PC-3 (cell line): ENCODE data around the gene TMEM207. TPM values are rescaled to one million over a fixed set of nuclear protein-coding genes. Genes with fewer than 3 reads are reported as not detected.

Experiments used
- total RNA-seq: library from RNA; depleted of rRNA; stranded (reverse); fragments of >200 nt; gene quantifications from 2 replicates; pipeline ENCODE4 v1.2.3, GENCODE V29; 2014; rRNA removed

The TMEM207 gene
- total RNA-seq, 1 experiment from 2014 or later: not detected

Other genes starting within 250 kb of the TMEM207 start
- 6.8 and 9.6 TPM in 2 replicates for gene CLDN1, start 127.5 kb downstream of the TMEM207 start, total RNA-seq
- not detected in 2 replicates for gene CLDN16, start 61.7 kb downstream of the TMEM207 start, total RNA-seq
- 5.0 and 13.4 TPM in 2 replicates for gene IL1RAP, start 64.2 kb upstream of the TMEM207 start, total RNA-seq